CD14-positive monocyte (primary cell): Measurements from ENCODE around the gene ATP1A2. TPM values are rescaled to one million over a fixed set of nuclear protein-coding genes. Genes with fewer than 3 reads are reported as not detected.

Source experiments
- DNase-seq, 3 donors: peaks; one replicate each; pipeline ENCODE4 v3.0.0-alpha.2; 2011 to 2022
- H2AFZ ChIP-seq: 2 replicates; pipeline ENCODE4 v1.6.0; 2012; ENCODE audit warnings: mild to moderate bottlenecking, low read depth, low read length, inconsistent platforms; ENCODE audit not compliant: insufficient read depth, poor library complexity, severe bottlenecking
- H3K27ac ChIP-seq, 2 donors: 1 replicate in 1 of 2; 2 replicates in 1 of 2; pipeline ENCODE4 v1.5.1; 2012 to 2013; ENCODE audit warnings: low read length in 2 of 2, control low read depth in 1 of 2, inconsistent platforms in 1 of 2, low read depth in 1 of 2, mild to moderate bottlenecking in 1 of 2
- H3K27me3 ChIP-seq, 2 donors: one replicate each; pipeline versions ENCODE4 v1.6.0 to v1.6.1; 2011 to 2013; ENCODE audit warnings: low read length in 2 of 2; ENCODE audit not compliant: control insufficient read depth in 2 of 2, insufficient read depth in 2 of 2
- H3K36me3 ChIP-seq, 2 donors: replicated peaks in 1 of 2; 1 replicate in 1 of 2; 2 replicates in 1 of 2; pipeline versions ENCODE4 v1.5.1 to v1.6.1; 2012 to 2013; ENCODE audit warnings: low read length in 2 of 2, control low read depth in 1 of 2, inconsistent platforms in 1 of 2, mild to moderate bottlenecking in 1 of 2; ENCODE audit not compliant: insufficient read depth in 2 of 2, control insufficient read depth in 1 of 2
- H3K4me1 ChIP-seq, 2 donors: 1 replicate in 1 of 2; 2 replicates in 1 of 2; pipeline versions ENCODE4 v1.5.1 to v1.6.1; 2012 to 2013; ENCODE audit warnings: low read length in 2 of 2, control low read depth in 1 of 2, inconsistent platforms in 1 of 2, mild to moderate bottlenecking in 1 of 2, moderate library complexity in 1 of 2; ENCODE audit not compliant: insufficient read depth in 2 of 2, control insufficient read depth in 1 of 2
- H3K4me2 ChIP-seq: replicated peaks from 2 replicates; pipeline ENCODE3; 2012; ENCODE audit warnings: low read length, moderate library complexity, mild to moderate bottlenecking; ENCODE audit not compliant: poor library complexity, severe bottlenecking; ENCODE audit errors: extremely low read depth
- H3K4me3 ChIP-seq, 3 experiments: fragments of 200-600 bp in 1 of 3; sonication (generic) in 1 of 3; replicated peaks in 1 of 3; 1 replicate in 2 of 3; 2 replicates in 1 of 3; pipeline ENCODE4 v1.5.1; 2011 to 2013; ENCODE audit warnings: low read length in 3 of 3, mild to moderate bottlenecking in 3 of 3, control low read depth in 2 of 3, low read depth in 2 of 3, inconsistent platforms in 1 of 3, moderate library complexity in 1 of 3
- H3K79me2 ChIP-seq: 2 replicates; pipeline ENCODE4 v1.6.0; 2012; ENCODE audit warnings: mild to moderate bottlenecking, control low read depth, inconsistent platforms, low read length, moderate library complexity; ENCODE audit not compliant: insufficient read depth
- H3K9ac ChIP-seq: 2 replicates; pipeline ENCODE4 v1.6.0; 2017; ENCODE audit warnings: low read length, mild to moderate bottlenecking; ENCODE audit not compliant: insufficient read depth, poor library complexity, severe bottlenecking
- H3K9me3 ChIP-seq, 2 donors: replicated peaks in 1 of 2; 1 replicate in 1 of 2; 2 replicates in 1 of 2; pipeline versions ENCODE4 v1.5.1 to v1.6.1; 2012 to 2013; ENCODE audit warnings: low read length in 2 of 2, control low read depth in 1 of 2; ENCODE audit not compliant: control insufficient read depth in 1 of 2, insufficient read depth in 1 of 2
- H4K20me1 ChIP-seq: 2 replicates; pipeline ENCODE4 v1.6.0; 2012; ENCODE audit warnings: mild to moderate bottlenecking, low read length, control low read depth, moderate library complexity; ENCODE audit not compliant: insufficient read depth
- H3K27ac Mint-ChIP-seq, 7 donors: one replicate each; pipeline ENCODE4 v1.8.0; 2020; ENCODE audit warnings: mild to moderate bottlenecking in 7 of 7, mixed read lengths in 7 of 7, moderate library complexity in 6 of 7, inconsistent platforms in 2 of 7
- H3K27me3 Mint-ChIP-seq, 3 donors: one replicate each; pipeline ENCODE4 v1.8.0; 2021 to 2022; ENCODE audit warnings: low read depth in 3 of 3, mild to moderate bottlenecking in 3 of 3, mixed read lengths in 3 of 3, moderate library complexity in 3 of 3, inconsistent platforms in 1 of 3
- H3K36me3 Mint-ChIP-seq, 2 donors: one replicate each; pipeline ENCODE4 v1.8.0; 2020; ENCODE audit warnings: mixed read lengths in 2 of 2, inconsistent platforms in 1 of 2, mild to moderate bottlenecking in 1 of 2
- H3K4me1 Mint-ChIP-seq: one replicate; pipeline ENCODE4 v1.8.0; 2020; ENCODE audit warnings: mild to moderate bottlenecking, mixed read lengths
- H3K4me3 Mint-ChIP-seq, 2 donors: one replicate each; pipeline ENCODE4 v1.8.0; 2020; ENCODE audit warnings: mild to moderate bottlenecking in 2 of 2, mixed read lengths in 2 of 2, moderate library complexity in 1 of 2
- H3K9me3 Mint-ChIP-seq, 7 donors: one replicate each; pipeline ENCODE4 v1.8.0; 2020 to 2022; ENCODE audit warnings: mixed read lengths in 7 of 7, mild to moderate bottlenecking in 6 of 7, moderate library complexity in 6 of 7, inconsistent platforms in 2 of 7
- WGBS: methylation state at CpG from one replicate; pipeline ENCODE4 v1.1.5; 2013; ENCODE audit warnings: missing lambda C conversion rate; ENCODE audit not compliant: insufficient coverage; 5-methylcytosine and 5-hydroxymethylcytosine counted together
- intact Hi-C, 2 donors: fragments of 100-400 bp; cut with micrococcal nuclease; formaldehyde crosslinking; loops; one replicate each; pipeline versions ENCODE4 v1.15.0 to v1.15.1; 2023
- polyA plus RNA-seq, 3 donors: library from polyadenylated mRNA; depleted of rRNA in 1 of 3; unstranded in 2 of 3; stranded (reverse) in 1 of 3; fragments of 300-500 nt in 2 of 3; fragments of >200 nt in 1 of 3; fragmentation: Illumina TruSeq in 2 of 3; gene quantifications; 1 replicate in 2 of 3; 2 replicates in 1 of 3; pipeline ENCODE4 v1.2.3, GENCODE V29; 2012 to 2021
- TF ChIP-seq, protein P1 (sequence below): fragments of 200-600 bp; IDR thresholded peaks from one replicate; pipeline ENCODE4 v1.8.0; 2022; ENCODE audit warnings: antibody characterized with exemption, mild to moderate bottlenecking

The ATP1A2 gene
- polyA plus RNA-seq, 3 donors, result 0.03 TPM; not detected in 2

GRCh38 chr1:160157174-160157573 lies 41.6 kb downstream of the ATP1A2 start:
- TF ChIP-seq, protein P1, sequence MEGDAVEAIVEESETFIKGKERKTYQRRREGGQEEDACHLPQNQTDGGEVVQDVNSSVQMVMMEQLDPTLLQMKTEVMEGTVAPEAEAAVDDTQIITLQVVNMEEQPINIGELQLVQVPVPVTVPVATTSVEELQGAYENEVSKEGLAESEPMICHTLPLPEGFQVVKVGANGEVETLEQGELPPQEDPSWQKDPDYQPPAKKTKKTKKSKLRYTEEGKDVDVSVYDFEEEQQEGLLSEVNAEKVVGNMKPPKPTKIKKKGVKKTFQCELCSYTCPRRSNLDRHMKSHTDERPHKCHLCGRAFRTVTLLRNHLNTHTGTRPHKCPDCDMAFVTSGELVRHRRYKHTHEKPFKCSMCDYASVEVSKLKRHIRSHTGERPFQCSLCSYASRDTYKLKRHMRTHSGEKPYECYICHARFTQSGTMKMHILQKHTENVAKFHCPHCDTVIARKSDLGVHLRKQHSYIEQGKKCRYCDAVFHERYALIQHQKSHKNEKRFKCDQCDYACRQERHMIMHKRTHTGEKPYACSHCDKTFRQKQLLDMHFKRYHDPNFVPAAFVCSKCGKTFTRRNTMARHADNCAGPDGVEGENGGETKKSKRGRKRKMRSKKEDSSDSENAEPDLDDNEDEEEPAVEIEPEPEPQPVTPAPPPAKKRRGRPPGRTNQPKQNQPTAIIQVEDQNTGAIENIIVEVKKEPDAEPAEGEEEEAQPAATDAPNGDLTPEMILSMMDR, result no peak

GRCh38 chr1:160158031-160158430 lies 42.5 kb downstream of the ATP1A2 start:
- Histone ChIP-seq H3K27me3 (no peaks in the 10 kb centered on the region), H4K20me1 (no peaks in the 10 kb centered on the region), H3K4me3 (no peak overlapping the region), H2AFZ (no peak overlapping the region), H3K9me3 (no peaks in the 10 kb centered on the region), H3K4me1 (peaks cover 30 to 31% of the 10 kb centered on the region in 2 donors), H3K36me3 (no peaks in the 10 kb centered on the region), H3K4me2 (no peak overlapping the region), H3K79me2 (no peaks in the 10 kb centered on the region), H3K9ac (no peak overlapping the region), H3K27ac (no peak overlapping the region)
- H3K27ac Mint-ChIP-seq, result no peak overlapping the region
- no peaks in the 10 kb centered on the region for H3K36me3 Mint-ChIP-seq
- TF ChIP-seq, protein P1, result no peak
- H3K4me1 Mint-ChIP-seq, result peaks cover 27% of the 10 kb centered on the region
- H3K4me3 Mint-ChIP-seq, result no peak overlapping the region
- DNase-seq, result no peak
- intact Hi-C loops, result no loop called here
- 88% methylated on average over 1 of the region's 3 CpGs for WGBS
- H3K27me3 Mint-ChIP-seq, result peaks cover 0 to 6% (median 1%) of the 10 kb centered on the region in 3 donors
- H3K9me3 Mint-ChIP-seq, result no peaks in the 10 kb centered on the region

More at GRCh38 chr1:160157174-160157573, 41.6 kb downstream of the ATP1A2 start:
- H3K4me2 ChIP-seq, result no peak overlapping the region
- H3K27ac Mint-ChIP-seq, result no peak overlapping the region
- no peak for DNase-seq
- no peak overlapping the region for H3K9ac ChIP-seq
- H3K9me3 ChIP-seq, result no peaks in the 10 kb centered on the region
- H3K36me3 ChIP-seq, result no peaks in the 10 kb centered on the region
- peaks cover 0 to 6% (median 1%) of the 10 kb centered on the region in 3 donors for H3K27me3 Mint-ChIP-seq
- no CpG with 5 or more reads among the region's 4 CpGs for WGBS
- intact Hi-C loops, result no loop called here
- H3K27me3 ChIP-seq, result no peaks in the 10 kb centered on the region
- no peak overlapping the region for H3K27ac ChIP-seq
- H3K79me2 ChIP-seq, result no peaks in the 10 kb centered on the region
- no peak overlapping the region for H3K4me3 ChIP-seq
- H3K9me3 Mint-ChIP-seq, result peaks cover 0 to under 1% (median 0%) of the 10 kb centered on the region in 7 donors
- H4K20me1 ChIP-seq, result no peaks in the 10 kb centered on the region
- peaks cover 19% of the 10 kb centered on the region for H3K4me1 Mint-ChIP-seq
- H2AFZ ChIP-seq, result no peak overlapping the region
- H3K4me1 ChIP-seq, result peaks cover 21 to 25% of the 10 kb centered on the region in 2 donors
- no peak overlapping the region for H3K4me3 Mint-ChIP-seq
- H3K36me3 Mint-ChIP-seq, result no peaks in the 10 kb centered on the region
